Osteoblast (primary cell): ENCODE measurements around the gene MYBPC3. TPM values are rescaled to one million over a fixed set of nuclear protein-coding genes. Genes with fewer than 3 reads are reported as not detected.
A peak's percentile ranks its signal among the peaks of the same experiment; 100 is the strongest.

Experiments used
- DNase-seq: peaks from one replicate; pipeline ENCODE4 v3.0.0; 2011; ENCODE audit warnings: low spot score, mixed read lengths; ENCODE audit not compliant: insufficient read length; ENCODE audit errors: missing footprints
- H2AFZ ChIP-seq: 2 replicates; pipeline ENCODE4 v1.6.0; 2011; ENCODE audit warnings: mild to moderate bottlenecking, low read length
- H3K27ac ChIP-seq: 2 replicates; pipeline ENCODE4 v1.5.1; 2011; ENCODE audit warnings: mild to moderate bottlenecking, low read depth, low read length, moderate library complexity
- H3K27me3 ChIP-seq: 2 replicates; pipeline ENCODE4 v1.6.0; 2012; ENCODE audit warnings: mild to moderate bottlenecking, control low read depth, inconsistent platforms, low read length, moderate library complexity; ENCODE audit not compliant: insufficient read depth
- H3K36me3 ChIP-seq: 2 replicates; pipeline ENCODE4 v1.5.1; 2011; ENCODE audit warnings: mild to moderate bottlenecking, low read length, control low read depth, moderate library complexity; ENCODE audit not compliant: insufficient read depth
- H3K4me1 ChIP-seq: 2 replicates; pipeline ENCODE4 v1.5.1; 2011; ENCODE audit warnings: mild to moderate bottlenecking, low read length, control low read depth, moderate library complexity; ENCODE audit not compliant: insufficient read depth
- H3K4me2 ChIP-seq: 2 replicates; pipeline ENCODE4 v1.6.0; 2011; ENCODE audit warnings: mild to moderate bottlenecking, low read length; ENCODE audit not compliant: insufficient read depth
- H3K4me3 ChIP-seq: fragments of 200-600 bp; sonication (generic); 3 replicates; pipeline ENCODE4 v1.5.1; 2012; ENCODE audit warnings: mild to moderate bottlenecking, low read length, inconsistent platforms; ENCODE audit not compliant: insufficient read depth
- H3K79me2 ChIP-seq: 2 replicates; pipeline ENCODE4 v1.6.0; 2012; ENCODE audit warnings: mild to moderate bottlenecking, low read length, control low read depth, inconsistent platforms; ENCODE audit not compliant: insufficient read depth
- H3K9me3 ChIP-seq: 2 replicates; pipeline ENCODE4 v1.5.1; 2011; ENCODE audit warnings: low read depth, low read length, control low read depth
- H4K20me1 ChIP-seq: 2 replicates; pipeline ENCODE4 v1.6.0; 2012; ENCODE audit warnings: mild to moderate bottlenecking, low read length, control low read depth; ENCODE audit not compliant: insufficient read depth
- total RNA-seq: library from RNA; depleted of rRNA; stranded (reverse); fragments of >200 nt; gene quantifications from 2 replicates; pipeline ENCODE4 v1.2.3, GENCODE V29; 2012
- TF ChIP-seq, protein P1 (sequence below): IDR thresholded peaks from 2 replicates; pipeline ENCODE4 v1.5.1; 2011; ENCODE audit warnings: mild to moderate bottlenecking, low read depth, low read length, moderate library complexity; ENCODE audit errors: extremely low read depth

MYBPC3 gene
- total RNA-seq, 1 donor, result not detected

- Histone ChIP-seq H3K27me3 (no peaks in the 10 kb centered on the region), H3K27ac (no peak overlapping the region), H3K4me1 (no peaks in the 10 kb centered on the region), H3K4me3 (no peak overlapping the region), H3K36me3 (no peaks in the 10 kb centered on the region), H2AFZ (no peak overlapping the region), H3K4me2 (no peak overlapping the region), H3K79me2 (no peaks in the 10 kb centered on the region), H4K20me1 (no peaks in the 10 kb centered on the region), H3K9me3 (no peaks in the 10 kb centered on the region)
- peak; percentile 77 for DNase-seq
- TF ChIP-seq, protein P1, sequence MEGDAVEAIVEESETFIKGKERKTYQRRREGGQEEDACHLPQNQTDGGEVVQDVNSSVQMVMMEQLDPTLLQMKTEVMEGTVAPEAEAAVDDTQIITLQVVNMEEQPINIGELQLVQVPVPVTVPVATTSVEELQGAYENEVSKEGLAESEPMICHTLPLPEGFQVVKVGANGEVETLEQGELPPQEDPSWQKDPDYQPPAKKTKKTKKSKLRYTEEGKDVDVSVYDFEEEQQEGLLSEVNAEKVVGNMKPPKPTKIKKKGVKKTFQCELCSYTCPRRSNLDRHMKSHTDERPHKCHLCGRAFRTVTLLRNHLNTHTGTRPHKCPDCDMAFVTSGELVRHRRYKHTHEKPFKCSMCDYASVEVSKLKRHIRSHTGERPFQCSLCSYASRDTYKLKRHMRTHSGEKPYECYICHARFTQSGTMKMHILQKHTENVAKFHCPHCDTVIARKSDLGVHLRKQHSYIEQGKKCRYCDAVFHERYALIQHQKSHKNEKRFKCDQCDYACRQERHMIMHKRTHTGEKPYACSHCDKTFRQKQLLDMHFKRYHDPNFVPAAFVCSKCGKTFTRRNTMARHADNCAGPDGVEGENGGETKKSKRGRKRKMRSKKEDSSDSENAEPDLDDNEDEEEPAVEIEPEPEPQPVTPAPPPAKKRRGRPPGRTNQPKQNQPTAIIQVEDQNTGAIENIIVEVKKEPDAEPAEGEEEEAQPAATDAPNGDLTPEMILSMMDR, result no peak
These were observed 1.1 kb downstream of the MYBPC3 start for GRCh38 chr11:47351156-47352126.

GRCh38 chr11:47350315-47350714 lies 2.2 kb downstream of the MYBPC3 start:
- Histone ChIP-seq H3K9me3 (no peaks in the 10 kb centered on the region), H3K4me1 (no peaks in the 10 kb centered on the region), H3K4me3 (no peak overlapping the region), H3K4me2 (no peak overlapping the region), H3K27me3 (peaks cover 2% of the 10 kb centered on the region), H3K27ac (no peak overlapping the region), H3K79me2 (no peaks in the 10 kb centered on the region), H2AFZ (no peak overlapping the region), H4K20me1 (no peaks in the 10 kb centered on the region), H3K36me3 (no peaks in the 10 kb centered on the region)
- TF ChIP-seq, protein P1, result no peak
- DNase-seq, result peak; percentile 59

DNA sequence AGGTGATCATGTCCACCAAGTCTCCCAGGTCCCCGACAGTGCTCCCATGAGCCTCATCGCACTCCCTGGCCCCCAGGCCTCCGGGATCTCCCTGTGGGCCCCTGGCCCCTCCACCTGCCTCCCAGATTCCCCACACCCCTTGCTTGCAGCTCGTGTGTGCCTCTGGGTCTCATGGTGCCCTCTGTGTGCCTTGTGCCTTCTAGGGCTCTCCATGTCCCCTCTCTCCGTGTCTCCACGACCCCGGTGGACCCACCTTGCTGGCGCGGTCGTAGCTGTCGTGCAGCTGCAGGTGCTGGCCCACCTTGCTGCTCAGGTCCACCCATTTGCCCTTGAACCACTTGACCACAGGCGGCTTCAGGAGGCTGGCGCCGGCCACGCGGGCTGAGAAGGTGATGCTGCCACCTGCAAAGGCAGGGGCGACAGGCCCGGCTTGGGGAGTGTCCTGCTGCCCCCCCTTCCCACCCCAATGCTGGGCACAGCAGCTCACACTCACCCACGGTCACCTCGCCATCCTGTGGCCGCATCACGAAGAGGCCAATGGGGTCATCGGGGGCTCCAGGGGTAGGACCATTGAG lies 2.9 kb downstream of the MYBPC3 start:
- Histone ChIP-seq H3K79me2 (no peaks in the 10 kb centered on the region), H3K27ac (no peak overlapping the region), H3K4me1 (no peaks in the 10 kb centered on the region), H3K4me3 (no peak overlapping the region), H3K4me2 (no peak overlapping the region), H3K27me3 (peaks cover 5% of the 10 kb centered on the region), H3K9me3 (no peaks in the 10 kb centered on the region), H3K36me3 (no peaks in the 10 kb centered on the region), H2AFZ (no peak overlapping the region), H4K20me1 (no peaks in the 10 kb centered on the region)
- TF ChIP-seq, protein P1, result no peak
- peak; percentile 82 for DNase-seq

DNA sequence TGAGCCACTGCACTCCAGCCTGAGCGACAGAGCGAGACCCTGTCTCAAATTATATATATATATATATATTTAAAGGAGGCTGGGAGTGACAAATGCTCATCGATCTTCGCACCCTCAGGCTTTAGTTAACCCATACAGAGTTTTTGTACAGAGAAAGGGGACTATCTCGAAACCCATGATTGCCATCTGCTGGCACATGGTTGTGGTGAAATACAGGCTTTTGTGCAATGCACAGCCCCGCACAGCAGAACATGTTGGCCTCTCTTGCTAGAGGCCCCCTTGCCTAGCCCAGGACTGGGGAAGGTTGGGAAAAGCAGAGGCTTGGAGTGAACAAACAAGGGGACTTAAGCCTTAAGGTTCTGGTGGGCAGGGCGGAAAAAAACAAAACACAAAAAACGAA lies 3.6 kb downstream of the MYBPC3 start:
- no peak overlapping the region for H3K27ac ChIP-seq
- TF ChIP-seq, protein P1, result peak; percentile 23
- H3K4me3 ChIP-seq, result no peak overlapping the region
- H3K4me1 ChIP-seq, result no peaks in the 10 kb centered on the region
- no peaks in the 10 kb centered on the region for H3K79me2 ChIP-seq
- H3K27me3 ChIP-seq, result peaks cover 5% of the 10 kb centered on the region
- peak; percentile 91 for DNase-seq
- H4K20me1 ChIP-seq, result no peaks in the 10 kb centered on the region
- no peaks in the 10 kb centered on the region for H3K9me3 ChIP-seq
- H2AFZ ChIP-seq, result no peak overlapping the region
- H3K36me3 ChIP-seq, result no peaks in the 10 kb centered on the region
- H3K4me2 ChIP-seq, result no peak overlapping the region
